ENCODE measurements around the gene SURF4. TPM values are rescaled to one million over a fixed set of nuclear protein-coding genes. Genes with fewer than 3 reads are reported as not detected.
A peak's percentile ranks its signal among the peaks of the same experiment; 100 is the strongest.

SURF4 gene
- polyA plus RNA-seq, 4 donors: 84.1 to 285 (median 170) TPM

GRCh38 chr9:133367778-133368177, 8.1 kb downstream of the SURF4 start:
- H3K27ac ChIP-seq (ENCODE audit: low read depth in 1 of 3, low read length in 2 of 3): peak overlapping the region; percentile 71 to 93 (median 87)
- H3K27me3 ChIP-seq (ENCODE audit: control insufficient read depth in 3 of 3, insufficient read depth in 3 of 3, low read length in 3 of 3): no peaks in the 10 kb centered on the region
- H3K9me3 ChIP-seq (ENCODE audit: control insufficient read depth in 2 of 2, insufficient read depth in 1 of 2, low read depth in 1 of 2, low read length in 1 of 2): no peaks in the 10 kb centered on the region
- 63 to 79% (median 74%) methylated on average over 10 of the region's 10 CpGs for WGBS, 3 donors
- peaks cover 11 to 88% (median 35%) of the 10 kb centered on the region in 3 donors for H3K36me3 ChIP-seq (ENCODE audit: control insufficient read depth in 3 of 3, insufficient read depth in 2 of 3, low read depth in 1 of 3, low read length in 3 of 3)
- no peak overlapping the region for H3K4me3 ChIP-seq (ENCODE audit: low read depth in 1 of 3, low read length in 3 of 3)
- H3K4me1 ChIP-seq (ENCODE audit: control insufficient read depth in 3 of 3, insufficient read depth in 2 of 3, low read depth in 1 of 3, low read length in 2 of 3): peaks cover 14 to 67% (median 22%) of the 10 kb centered on the region in 3 donors
- DNase-seq (no peak), FAIRE-seq (no peak)

DNA sequence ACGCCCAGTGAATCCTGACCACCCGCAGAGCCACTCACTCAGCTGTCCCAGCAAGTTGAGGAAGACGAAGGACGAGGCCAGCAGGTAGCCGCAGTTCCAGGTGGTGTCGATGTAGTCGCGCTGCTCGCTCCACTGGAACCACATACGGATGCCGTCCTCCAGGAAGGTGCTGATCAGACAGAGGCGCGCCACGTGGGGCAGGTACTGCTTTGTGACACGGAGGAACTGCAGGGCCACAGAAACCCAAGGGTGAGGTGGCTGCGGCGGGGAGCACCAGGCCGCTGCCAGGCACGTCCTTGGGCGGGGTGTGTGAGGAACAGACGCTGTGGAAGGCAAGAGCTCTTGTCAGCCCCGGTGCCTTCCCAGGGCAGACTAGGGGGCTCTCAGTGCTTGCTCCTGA, 8.6 kb downstream of the SURF4 start:
- Histone ChIP-seq H3K27ac (ENCODE audit: low read depth in 1 of 3, low read length in 2 of 3) (peak overlapping the region; percentile 71 to 93 (median 87)), H3K9me3 (ENCODE audit: control insufficient read depth in 2 of 2, insufficient read depth in 1 of 2, low read depth in 1 of 2, low read length in 1 of 2) (no peaks in the 10 kb centered on the region), H3K36me3 (ENCODE audit: control insufficient read depth in 3 of 3, insufficient read depth in 2 of 3, low read depth in 1 of 3, low read length in 3 of 3) (peaks cover 11 to 89% (median 32%) of the 10 kb centered on the region in 3 donors), H3K4me1 (ENCODE audit: control insufficient read depth in 3 of 3, insufficient read depth in 2 of 3, low read depth in 1 of 3, low read length in 2 of 3) (peaks cover 9 to 61% (median 19%) of the 10 kb centered on the region in 3 donors), H3K4me3 (ENCODE audit: low read depth in 1 of 3, low read length in 3 of 3) (no peak overlapping the region), H3K27me3 (ENCODE audit: control insufficient read depth in 3 of 3, insufficient read depth in 3 of 3, low read length in 3 of 3) (no peaks in the 10 kb centered on the region)
- no peak for FAIRE-seq
- no peak for DNase-seq
- 86 to 90% (median 89%) methylated on average over 22 of the region's 22 CpGs for WGBS, 3 donors

- DNase-seq (no peak), FAIRE-seq (no peak)
- no peaks in the 10 kb centered on the region for H3K9me3 ChIP-seq (ENCODE audit: control insufficient read depth in 2 of 2, insufficient read depth in 1 of 2, low read depth in 1 of 2, low read length in 1 of 2)
- no peak overlapping the region for H3K4me3 ChIP-seq (ENCODE audit: low read depth in 1 of 3, low read length in 3 of 3)
- peaks cover 7 to 58% (median 17%) of the 10 kb centered on the region in 3 donors for H3K4me1 ChIP-seq (ENCODE audit: control insufficient read depth in 3 of 3, insufficient read depth in 2 of 3, low read depth in 1 of 3, low read length in 2 of 3)
- no peaks in the 10 kb centered on the region for H3K27me3 ChIP-seq (ENCODE audit: control insufficient read depth in 3 of 3, insufficient read depth in 3 of 3, low read length in 3 of 3)
- 93 to 96% (median 94%) methylated on average over 11 of the region's 11 CpGs for WGBS, 3 donors
- H3K36me3 ChIP-seq (ENCODE audit: control insufficient read depth in 3 of 3, insufficient read depth in 2 of 3, low read depth in 1 of 3, low read length in 3 of 3): peaks cover 11 to 89% (median 37%) of the 10 kb centered on the region in 3 donors
- H3K27ac ChIP-seq (ENCODE audit: low read depth in 1 of 3, low read length in 2 of 3): peak overlapping the region in 1 of 3 donors; percentile 93
Measured at GRCh38 chr9:133366435-133366834, 9.4 kb downstream of the SURF4 start.

DNA sequence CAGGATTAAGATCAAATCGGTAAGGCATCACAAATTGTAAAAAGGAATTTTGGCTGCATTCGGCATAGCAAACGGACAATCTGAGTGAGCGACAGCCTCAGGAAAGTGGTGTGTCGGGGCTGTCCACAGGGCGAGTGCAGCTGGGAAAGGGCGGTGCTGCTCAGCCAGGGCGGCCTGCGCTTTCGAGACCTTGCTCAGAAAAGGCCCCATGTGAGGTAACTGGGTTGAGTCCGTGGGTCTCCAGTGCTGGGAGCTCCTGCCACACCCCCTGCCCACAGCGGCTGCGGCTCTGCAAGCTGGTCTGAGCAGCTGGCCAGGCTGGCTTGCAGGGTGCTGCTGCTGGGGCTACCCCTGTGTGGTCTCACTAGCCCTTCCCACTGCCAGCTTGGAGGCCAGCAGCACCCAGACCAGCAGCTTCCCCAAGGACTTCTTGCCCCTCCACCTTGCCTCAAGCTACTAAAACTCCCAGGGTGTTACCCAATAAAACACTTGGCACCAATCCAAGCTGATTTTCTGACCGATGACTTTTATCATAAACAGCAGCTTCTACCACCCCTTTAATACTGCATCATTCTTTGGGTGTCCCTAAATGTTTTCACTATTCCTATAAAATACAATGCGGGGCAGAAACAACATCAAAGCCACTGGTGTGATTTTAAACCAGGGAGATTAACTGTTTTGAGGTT, 13.4 kb downstream of the SURF4 start:
- Histone ChIP-seq H3K9me3 (ENCODE audit: control insufficient read depth in 2 of 2, insufficient read depth in 1 of 2, low read depth in 1 of 2, low read length in 1 of 2) (no peaks in the 10 kb centered on the region), H3K27ac (ENCODE audit: low read depth in 1 of 3, low read length in 2 of 3) (peak overlapping the region in 1 of 3 donors; percentile 4), H3K36me3 (ENCODE audit: control insufficient read depth in 3 of 3, insufficient read depth in 2 of 3, low read depth in 1 of 3, low read length in 3 of 3) (peaks cover 5 to 95% (median 37%) of the 10 kb centered on the region in 3 donors), H3K27me3 (ENCODE audit: control insufficient read depth in 3 of 3, insufficient read depth in 3 of 3, low read length in 3 of 3) (no peaks in the 10 kb centered on the region), H3K4me1 (ENCODE audit: control insufficient read depth in 3 of 3, insufficient read depth in 2 of 3, low read depth in 1 of 3, low read length in 2 of 3) (peaks cover 0 to 58% (median 7%) of the 10 kb centered on the region in 3 donors), H3K4me3 (ENCODE audit: low read depth in 1 of 3, low read length in 3 of 3) (no peak overlapping the region)
- WGBS, 3 donors: 84 to 91% (median 88%) methylated on average over 15 of the region's 15 CpGs
- DNase-seq (no peak), FAIRE-seq (no peak)

- H3K36me3 ChIP-seq (ENCODE audit: control insufficient read depth in 3 of 3, insufficient read depth in 2 of 3, low read depth in 1 of 3, low read length in 3 of 3): peaks cover 5 to 90% (median 29%) of the 10 kb centered on the region in 3 donors
- DNase-seq: no peak
- WGBS, 3 donors: 79 to 85% (median 83%) methylated on average over 13 of the region's 13 CpGs
Measured at GRCh38 chr9:133361507-133362092, 14.3 kb downstream of the SURF4 start.

GRCh38 chr9:133360400-133361393, 15.2 kb downstream of the SURF4 start:
- WGBS, 3 donors: 47 to 68% (median 55%) methylated on average over 21 of the region's 21 CpGs
- no peaks in the 10 kb centered on the region for H3K9me3 ChIP-seq (ENCODE audit: control insufficient read depth in 2 of 2, insufficient read depth in 1 of 2, low read depth in 1 of 2, low read length in 1 of 2)
- no peaks in the 10 kb centered on the region for H3K27me3 ChIP-seq (ENCODE audit: control insufficient read depth in 3 of 3, insufficient read depth in 3 of 3, low read length in 3 of 3)
- DNase-seq (peak in 1 of 2 donors; percentile 92), FAIRE-seq (no peak)
- peaks cover 5 to 84% (median 21%) of the 10 kb centered on the region in 3 donors for H3K36me3 ChIP-seq (ENCODE audit: control insufficient read depth in 3 of 3, insufficient read depth in 2 of 3, low read depth in 1 of 3, low read length in 3 of 3)
- peak overlapping the region; percentile 10 to 67 (median 52) for H3K27ac ChIP-seq (ENCODE audit: low read depth in 1 of 3, low read length in 2 of 3)
- peaks cover 0 to 53% (median 2%) of the 10 kb centered on the region in 3 donors for H3K4me1 ChIP-seq (ENCODE audit: control insufficient read depth in 3 of 3, insufficient read depth in 2 of 3, low read depth in 1 of 3, low read length in 2 of 3)
- no peak overlapping the region for H3K4me3 ChIP-seq (ENCODE audit: low read depth in 1 of 3, low read length in 3 of 3)

More at GRCh38 chr9:133361507-133362092, 14.3 kb downstream of the SURF4 start:
- no peak overlapping the region for H3K4me3 ChIP-seq (ENCODE audit: low read depth in 1 of 3, low read length in 3 of 3)
- no peaks in the 10 kb centered on the region for H3K27me3 ChIP-seq (ENCODE audit: control insufficient read depth in 3 of 3, insufficient read depth in 3 of 3, low read length in 3 of 3)
- FAIRE-seq: no peak
- peaks cover 0 to 56% (median 2%) of the 10 kb centered on the region in 3 donors for H3K4me1 ChIP-seq (ENCODE audit: control insufficient read depth in 3 of 3, insufficient read depth in 2 of 3, low read depth in 1 of 3, low read length in 2 of 3)
- no peaks in the 10 kb centered on the region for H3K9me3 ChIP-seq (ENCODE audit: control insufficient read depth in 2 of 2, insufficient read depth in 1 of 2, low read depth in 1 of 2, low read length in 1 of 2)
- peak overlapping the region in 1 of 3 donors; percentile 4 for H3K27ac ChIP-seq (ENCODE audit: low read depth in 1 of 3, low read length in 2 of 3)

DNA sequence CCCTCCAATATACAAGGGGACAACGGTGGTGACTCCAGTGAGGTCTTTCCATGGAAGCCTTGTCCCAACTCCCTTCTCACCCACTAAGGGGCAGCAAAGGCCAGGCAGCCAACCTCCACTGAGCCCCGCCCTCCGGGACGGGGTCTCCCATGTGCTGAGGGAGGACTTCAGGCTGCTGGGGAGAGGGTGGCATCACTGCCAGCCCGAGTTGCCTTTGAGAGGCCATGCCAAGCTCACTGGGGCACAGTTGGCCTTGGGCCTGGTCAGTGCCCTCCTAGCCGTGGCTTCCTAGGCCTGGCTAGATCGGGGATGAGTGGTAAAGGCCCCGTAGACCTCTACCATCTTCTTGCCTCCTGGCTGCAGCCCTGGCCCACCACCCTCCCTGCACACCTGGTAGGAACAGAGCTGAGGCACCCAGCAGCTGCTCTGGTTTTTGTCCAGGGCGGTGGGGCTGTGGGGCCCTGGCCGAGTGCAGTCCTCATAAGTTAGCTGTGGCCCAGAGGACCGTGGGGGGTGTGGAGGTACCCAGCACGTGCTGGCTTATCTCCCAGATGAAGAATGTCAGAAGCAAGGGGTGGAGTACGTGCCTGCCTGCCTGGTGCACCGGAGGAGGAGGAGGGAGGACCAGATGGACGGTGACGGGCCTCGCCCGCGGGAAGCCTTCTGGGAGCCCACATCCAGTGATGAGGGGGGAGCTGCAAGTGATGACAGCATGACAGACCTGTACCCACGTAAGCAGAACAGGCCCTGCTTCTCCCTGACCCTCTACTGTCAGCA, 16.3 kb downstream of the SURF4 start:
- H3K36me3 ChIP-seq (ENCODE audit: control insufficient read depth in 3 of 3, insufficient read depth in 2 of 3, low read depth in 1 of 3, low read length in 3 of 3): peaks cover 3 to 77% (median 16%) of the 10 kb centered on the region in 3 donors
- peaks cover 2 to 56% (median 2%) of the 10 kb centered on the region in 3 donors for H3K4me1 ChIP-seq (ENCODE audit: control insufficient read depth in 3 of 3, insufficient read depth in 2 of 3, low read depth in 1 of 3, low read length in 2 of 3)
- 39 to 62% (median 53%) methylated on average over 18 to 20 of the region's 20 CpGs for WGBS, 3 donors
- H3K4me3 ChIP-seq (ENCODE audit: low read depth in 1 of 3, low read length in 3 of 3): no peak overlapping the region
- H3K9me3 ChIP-seq (ENCODE audit: control insufficient read depth in 2 of 2, insufficient read depth in 1 of 2, low read depth in 1 of 2, low read length in 1 of 2): no peaks in the 10 kb centered on the region
- peak overlapping the region in 1 of 3 donors; percentile 46 for H3K27ac ChIP-seq (ENCODE audit: low read depth in 1 of 3, low read length in 2 of 3)
- FAIRE-seq (no peak), DNase-seq (peak in 1 of 2 donors; percentile 37)
- no peaks in the 10 kb centered on the region for H3K27me3 ChIP-seq (ENCODE audit: control insufficient read depth in 3 of 3, insufficient read depth in 3 of 3, low read length in 3 of 3)
